HG02759 (cell line): ENCODE measurements around the gene PRRX1.

ENCODE experiments used
- ATAC-seq: cut with Tn5 transposase; IDR thresholded peaks from one replicate; pipeline ENCODE4 v1.9.1; 2021; ENCODE audit warnings: mild to moderate bottlenecking, moderate library complexity; ENCODE audit not compliant: unreplicated experiment

The PRRX1 gene

DNA sequence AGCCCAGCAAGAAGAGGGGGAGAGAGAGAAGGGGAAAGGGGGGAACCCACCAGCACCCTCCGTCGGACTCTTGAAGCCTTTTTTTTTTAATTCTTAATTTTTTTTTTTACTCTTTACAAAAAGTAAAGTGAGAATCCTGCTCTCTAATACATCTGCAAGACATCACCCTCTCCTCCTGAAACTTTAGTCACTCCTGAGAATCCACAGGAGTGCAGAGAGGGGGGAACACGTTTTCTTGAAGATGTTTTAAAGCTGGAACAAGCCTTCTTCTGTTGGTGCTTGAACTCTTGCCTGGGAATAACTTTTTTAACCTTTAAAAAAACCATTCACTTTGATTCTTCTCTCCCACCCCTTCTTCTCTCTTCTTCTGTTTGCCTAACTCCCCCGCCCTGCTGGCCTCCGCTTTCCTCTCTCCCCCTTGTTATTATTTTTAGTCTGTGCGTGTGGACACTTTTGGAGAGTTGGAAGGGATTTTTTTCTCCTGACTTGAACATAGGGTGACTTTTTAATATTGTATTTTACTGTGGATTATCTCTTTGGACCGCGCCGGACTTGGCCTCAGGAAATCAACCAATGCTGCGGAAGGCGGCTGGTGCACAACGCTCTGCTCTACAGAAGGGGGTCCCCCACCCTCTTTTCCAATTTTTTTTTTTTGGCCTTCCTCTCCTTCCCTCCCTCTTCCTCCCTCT, 383 bp upstream of the PRRX1 start:
- no peak for ATAC-seq

DNA sequence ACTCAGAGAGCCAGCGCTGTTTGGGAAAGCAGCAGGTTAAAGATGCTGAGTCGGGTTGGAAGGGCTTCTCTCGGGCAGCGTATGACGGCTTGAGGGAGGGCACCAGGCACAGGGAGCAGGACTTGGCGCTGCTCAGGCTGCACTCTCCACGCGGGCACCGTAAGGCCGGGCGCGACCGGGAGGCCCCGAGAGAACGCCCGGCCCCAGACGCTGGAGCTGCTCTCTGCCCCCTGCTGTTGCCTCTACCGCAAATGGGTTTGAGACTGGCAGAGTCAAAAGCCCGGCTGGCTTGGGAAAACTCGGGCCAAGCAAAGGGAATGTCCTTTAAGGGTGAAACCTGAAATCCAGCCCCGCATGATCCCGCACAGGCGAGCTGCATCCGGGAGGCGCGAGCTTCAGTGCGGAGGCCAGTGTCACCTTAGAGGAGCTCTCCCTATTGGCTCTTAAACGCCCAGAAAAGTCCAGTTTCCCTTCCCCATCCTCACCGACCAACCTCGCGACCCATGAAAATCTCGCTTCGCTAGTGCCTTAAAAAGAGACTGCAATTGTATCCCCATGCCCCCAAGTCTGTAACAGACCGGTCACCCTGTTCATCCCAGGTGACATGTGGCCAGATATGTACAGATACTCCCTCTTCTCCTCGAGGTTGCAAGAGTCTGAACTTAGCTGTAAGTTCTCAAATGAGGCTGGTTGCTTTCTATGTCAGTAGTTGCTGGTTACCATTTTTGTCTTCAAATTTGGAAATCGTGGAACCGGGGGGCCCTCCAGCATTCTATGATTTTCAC, 1.1 kb downstream of the PRRX1 start:
- ATAC-seq, result no peak

DNA sequence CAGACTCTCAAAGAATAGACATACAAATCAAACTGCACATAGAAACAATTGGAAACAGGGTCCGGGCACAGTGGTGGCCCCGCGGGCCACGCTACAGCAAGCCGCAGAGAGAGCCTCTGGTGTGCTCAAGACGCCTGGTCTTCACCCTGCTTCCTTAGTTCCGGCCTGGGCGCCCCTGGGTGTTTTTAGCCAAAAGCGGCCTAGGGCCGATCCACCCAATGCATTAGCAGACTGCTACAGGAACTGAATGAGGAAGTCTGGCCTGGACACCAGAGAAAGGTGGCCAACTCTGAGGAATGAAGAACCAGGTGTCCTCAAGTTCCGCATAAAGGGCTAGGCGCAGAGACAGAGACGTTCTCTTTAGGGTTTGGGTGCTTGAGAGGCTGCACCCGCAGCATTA, 1.7 kb downstream of the PRRX1 start:
- no peak for ATAC-seq

DNA sequence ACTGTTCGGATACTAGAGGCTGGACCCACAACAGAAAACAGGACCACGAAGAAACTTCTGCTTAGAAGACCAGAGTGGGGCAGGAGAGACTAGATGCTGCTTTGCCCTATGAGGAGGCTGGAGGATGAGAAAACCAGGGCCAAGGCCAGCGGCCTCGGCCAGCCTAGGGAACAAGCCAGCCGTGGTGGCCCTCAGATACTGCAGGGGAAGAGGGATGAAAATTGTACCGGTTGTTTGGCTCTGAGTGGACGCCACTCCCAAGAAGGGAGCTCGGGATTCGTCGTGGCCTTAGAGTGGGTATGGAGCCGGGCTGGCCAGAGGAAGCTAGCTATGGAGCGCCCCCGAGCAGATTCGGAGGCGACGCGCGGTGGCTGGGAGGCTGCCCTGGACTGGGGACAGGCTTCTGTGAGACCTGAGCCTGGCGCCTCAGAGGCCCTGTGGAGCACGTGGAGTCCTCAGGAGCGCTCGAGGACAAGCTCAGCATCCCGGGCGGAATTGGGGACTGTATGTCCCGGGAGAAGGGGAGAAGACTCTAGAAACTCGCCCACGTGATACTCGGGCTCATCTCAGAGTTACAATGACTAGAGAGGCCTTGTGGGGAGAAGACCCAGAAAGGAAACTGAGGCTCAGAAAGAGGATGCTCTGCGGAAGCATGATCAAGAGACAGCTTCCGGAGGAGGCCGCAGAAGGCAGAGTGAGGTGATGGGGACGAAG, 2.8 kb downstream of the PRRX1 start:
- no peak for ATAC-seq

DNA sequence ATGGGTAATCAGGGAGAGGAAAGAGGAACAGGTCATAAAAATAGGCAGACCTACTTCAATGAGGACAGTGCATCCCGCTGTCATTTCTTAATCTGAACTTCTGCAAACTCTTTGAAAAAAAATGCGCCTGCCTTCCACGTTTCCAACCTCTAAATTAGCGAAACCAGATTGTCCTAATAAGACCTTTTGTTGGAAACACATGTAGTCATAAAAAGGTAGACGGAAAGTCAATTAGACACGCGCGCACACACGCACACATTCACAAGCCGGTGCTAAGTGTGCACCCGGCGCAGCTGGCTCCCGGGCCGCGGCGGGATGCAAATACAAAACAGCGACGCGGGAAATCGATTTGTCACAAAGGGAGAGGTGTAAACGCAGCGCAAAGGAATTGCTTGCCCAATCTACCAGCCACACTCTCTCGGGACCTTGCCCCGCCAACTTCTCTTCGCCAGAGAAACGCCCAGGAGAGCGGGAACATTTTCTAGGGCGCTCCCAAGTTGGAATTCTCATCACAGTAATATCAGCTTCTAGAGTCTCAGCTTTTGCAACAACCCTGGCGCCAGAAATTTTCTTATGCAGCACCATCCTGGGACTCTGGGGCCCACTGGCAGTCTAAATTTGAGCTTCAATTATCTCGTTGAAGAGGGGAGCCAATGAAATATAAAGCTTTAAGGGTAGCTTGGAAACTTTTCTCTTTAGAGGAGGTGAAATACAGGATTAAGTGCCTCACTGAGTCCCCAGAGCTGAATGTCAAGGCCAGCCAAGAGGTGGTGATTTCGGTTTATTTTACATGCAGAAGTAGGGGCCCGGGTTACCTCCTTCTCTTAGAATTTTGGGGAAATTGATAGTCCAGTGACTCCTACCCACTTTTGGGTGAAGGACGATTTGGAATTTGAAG, 4.5 kb downstream of the PRRX1 start:
- ATAC-seq, result no peak

DNA sequence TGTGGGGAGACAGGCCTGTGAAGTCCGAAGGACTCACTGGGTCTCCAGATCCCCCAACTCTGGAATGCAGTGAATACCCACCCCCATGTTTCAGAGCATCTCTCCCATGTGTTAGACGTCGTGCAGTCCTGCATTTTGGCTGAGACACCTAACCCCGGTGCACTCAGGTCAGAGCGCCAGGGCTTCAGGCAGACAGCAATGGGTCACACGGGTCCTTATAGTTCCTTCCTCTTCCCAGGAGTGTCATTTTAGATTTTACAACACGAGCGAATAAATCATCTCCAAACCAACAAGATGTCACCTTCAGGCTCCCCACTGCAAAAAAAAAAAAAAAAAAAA, 5.1 kb downstream of the PRRX1 start:
- ATAC-seq, result no peak

DNA sequence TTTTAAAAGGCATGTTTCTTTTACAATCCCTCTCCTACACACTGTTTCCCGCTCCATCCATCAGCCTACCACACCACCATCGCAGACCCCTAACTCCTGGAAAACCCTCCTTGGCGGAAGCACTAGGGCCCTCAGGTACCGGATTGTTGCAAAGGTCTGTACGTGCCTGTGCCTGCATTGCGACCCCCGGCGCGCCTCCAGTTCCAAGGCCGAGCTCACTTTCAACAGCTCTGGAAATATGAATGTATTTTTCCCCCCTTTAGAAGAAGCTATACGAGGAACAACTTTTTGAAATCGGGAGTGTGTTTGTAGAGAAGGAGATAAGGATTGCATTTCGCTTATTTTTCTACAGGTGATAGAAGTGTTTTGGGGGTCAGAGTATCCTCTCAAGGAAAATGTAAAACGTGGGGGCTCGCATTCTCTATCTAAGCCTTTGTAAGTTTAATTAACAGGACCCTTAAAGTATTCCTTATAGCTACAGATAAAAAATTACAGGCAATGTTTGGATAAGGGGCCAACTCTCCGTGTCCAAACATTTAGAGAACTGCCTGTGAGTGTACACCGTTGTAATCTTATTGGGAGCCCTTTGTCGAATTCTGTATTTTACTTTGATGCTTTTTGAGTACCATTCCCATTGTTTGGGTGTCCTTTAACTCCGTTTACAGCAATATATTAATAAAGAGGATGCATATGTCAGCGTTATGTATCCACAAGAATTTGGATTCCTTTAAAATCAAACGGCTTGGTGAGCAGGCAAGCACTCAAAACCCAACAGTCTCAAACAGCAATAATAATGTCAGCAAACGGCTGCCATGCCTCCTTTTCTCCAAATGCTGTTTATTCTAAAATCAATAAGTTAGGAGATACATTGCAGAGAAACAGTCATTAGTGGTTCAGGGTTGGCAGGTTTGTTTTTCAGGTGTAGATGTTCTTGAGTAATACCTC, 5.9 kb downstream of the PRRX1 start:
- no peak for ATAC-seq

DNA sequence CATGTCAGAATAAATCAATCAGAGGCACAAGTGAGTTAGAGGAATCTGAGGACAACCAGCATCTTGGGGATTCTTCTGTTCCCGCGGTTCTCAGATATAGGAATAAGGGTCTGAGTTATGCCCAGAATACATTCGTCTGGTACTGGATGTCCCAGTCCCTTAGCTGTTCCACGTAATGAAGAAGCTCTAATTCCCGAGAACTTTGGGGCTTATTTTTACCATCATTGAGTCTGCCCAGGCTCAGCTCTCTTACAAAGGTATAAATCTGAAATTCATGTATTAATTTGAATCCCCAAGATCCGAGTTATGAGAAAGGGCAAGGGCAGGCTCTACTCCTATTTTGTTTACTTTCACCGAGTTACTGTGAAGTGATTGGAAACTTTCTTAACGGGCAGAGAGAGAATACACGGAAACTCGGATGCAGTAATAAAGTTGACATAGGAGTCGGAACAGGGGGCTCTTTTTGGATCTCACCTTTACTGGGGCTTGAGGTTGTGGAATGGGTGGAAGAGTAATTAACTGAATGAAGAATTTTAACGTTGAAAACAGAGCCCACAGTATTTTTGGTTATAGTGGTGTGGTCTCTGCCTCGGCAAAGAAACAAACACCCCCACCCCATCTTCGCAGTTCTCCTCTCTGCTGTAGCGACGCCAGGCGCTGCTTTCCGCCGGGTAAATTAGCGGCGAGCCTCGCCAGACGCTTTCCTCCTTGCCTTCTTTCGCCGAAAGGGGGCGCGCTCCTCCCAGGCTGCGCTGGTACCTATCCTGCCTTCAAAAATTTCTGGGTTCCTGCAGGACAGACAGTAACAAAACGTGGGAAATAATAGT, 7.1 kb downstream of the PRRX1 start:
- ATAC-seq, result no peak

DNA sequence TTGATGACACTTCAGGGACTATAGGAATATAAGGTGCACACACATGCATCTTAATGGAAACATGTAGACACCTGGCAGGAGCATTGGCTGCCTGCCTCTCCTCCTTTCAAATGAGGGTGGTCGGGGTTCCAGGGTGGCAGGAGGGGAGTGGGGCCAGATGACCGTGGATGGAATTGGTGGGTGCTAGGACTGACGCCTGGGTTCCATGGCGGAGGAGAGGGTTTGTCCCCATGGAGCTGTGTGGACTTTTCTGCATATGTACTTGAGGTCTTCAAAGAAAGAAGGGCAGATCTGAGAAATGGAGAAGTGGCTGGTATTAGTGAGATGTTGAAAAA, 7.7 kb downstream of the PRRX1 start:
- no peak for ATAC-seq

DNA sequence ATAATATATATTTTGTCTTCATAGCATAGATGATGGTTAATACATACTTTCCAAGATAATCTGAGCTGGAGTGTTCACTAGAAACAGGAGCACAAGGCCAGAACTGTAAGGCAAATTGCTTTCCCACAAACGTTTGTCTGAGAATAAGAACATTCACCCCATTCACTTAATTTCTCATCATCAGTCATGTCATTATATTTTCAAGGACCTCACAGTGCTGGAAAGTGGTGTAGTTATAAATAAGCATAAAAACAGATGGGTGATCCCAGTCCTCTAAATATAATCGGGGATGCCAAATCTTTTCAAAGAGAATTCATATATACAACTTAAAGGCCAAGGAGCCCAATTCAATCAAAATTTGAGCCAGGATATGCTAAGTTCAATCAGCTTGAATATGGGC, 8.4 kb downstream of the PRRX1 start:
- no peak for ATAC-seq

DNA sequence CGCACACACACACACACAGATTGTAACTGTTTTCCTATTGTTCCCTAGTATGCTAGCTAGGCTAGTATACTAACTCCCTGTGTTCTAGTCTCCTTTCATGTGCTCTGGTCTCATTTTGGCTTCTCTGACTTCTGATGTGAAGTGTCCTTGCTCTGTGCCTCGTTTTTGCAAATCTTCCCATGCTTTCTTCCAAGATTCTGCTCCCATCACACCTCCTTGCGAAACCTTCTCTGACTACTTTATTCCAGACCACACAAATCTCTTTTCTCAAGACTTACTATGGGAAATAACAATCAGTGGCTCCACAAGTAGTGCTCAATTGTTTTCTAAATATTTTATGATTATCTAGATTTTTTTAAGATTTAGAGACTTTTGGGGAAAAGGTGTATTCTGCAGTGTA, 10.3 kb downstream of the PRRX1 start:
- ATAC-seq, result no peak

DNA sequence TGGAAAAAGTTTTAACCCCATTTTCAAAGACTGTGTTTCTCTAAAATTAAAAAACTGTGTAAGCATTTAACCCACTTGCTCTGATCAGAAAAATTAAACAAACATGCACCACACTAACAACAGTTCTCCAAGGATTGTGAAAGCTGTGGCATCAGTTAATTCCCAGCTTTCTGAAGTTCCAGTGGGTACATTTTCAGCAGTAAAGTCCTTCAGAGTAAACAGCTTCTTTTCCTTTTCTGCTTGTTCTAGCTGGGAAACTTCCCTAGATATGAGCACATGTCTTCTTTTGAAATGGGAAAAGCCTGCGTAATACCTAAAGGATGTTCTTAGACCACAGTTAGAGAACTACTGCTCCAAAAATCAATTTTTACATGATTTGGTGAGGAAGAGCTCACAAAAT, 11.1 kb downstream of the PRRX1 start:
- ATAC-seq, result no peak

DNA sequence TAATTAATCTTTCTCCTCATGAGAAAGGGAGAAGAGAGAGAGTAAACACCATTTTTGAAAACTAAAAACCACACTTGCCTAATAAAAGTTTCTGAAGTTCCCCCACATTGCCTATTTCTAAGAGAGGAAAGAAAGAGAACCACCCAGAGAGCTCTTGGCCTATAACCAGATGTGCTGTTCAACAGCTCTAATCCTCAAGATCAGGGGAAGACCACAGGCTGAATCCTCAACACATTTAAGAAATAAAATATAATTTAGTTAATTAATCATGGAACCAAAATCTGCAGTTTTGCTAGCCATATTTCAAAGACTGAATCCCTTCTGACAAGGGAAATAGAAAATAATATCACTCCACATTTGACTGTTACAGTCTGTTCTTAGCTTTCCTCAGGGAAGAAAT, 11.9 kb downstream of the PRRX1 start:
- ATAC-seq, result no peak

DNA sequence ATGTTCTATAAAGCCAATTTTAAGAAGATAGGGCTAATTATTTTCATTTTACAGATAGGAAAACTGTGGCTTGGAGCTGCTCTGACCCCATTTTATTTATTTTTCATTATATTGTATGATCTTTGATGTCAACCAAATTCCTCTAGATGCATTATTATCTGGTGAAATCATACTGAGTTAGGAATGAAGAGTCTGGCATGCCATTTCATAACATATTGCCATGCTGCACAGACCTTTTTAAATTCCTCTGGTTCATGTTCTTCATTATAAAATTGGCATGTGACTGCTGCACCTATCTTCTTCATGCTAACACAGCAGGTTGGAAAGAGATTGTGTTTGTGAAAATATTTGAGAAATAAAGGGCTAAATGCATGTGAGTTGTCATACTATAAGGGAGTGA, 12.7 kb downstream of the PRRX1 start:
- ATAC-seq, result no peak

DNA sequence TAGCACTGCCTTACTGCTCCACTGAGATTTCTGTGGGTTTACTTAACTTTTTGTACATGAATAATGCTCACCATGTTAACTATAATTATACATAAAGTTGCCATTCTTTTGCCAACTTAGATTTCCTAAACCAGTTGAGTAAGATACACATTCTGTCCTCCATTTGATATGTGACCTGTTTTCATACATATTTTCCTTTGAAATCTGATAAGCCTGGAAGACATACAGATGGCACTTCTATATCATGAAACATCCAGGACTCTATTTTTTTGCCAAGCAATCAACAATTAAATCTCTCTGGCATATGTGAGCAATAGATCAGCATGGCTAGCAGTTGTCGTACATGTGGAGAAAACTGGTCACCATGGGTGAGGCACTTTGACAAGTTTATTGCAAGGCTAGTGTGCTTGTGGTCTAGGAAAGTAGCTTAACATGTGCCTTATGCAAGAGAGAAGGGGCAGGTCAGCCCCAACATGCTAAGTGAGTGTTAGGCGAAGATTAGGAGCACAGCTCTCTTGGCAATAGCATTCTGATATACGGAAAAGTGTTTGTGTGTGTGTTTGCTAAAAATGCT, 14.2 kb downstream of the PRRX1 start:
- ATAC-seq, result no peak

DNA sequence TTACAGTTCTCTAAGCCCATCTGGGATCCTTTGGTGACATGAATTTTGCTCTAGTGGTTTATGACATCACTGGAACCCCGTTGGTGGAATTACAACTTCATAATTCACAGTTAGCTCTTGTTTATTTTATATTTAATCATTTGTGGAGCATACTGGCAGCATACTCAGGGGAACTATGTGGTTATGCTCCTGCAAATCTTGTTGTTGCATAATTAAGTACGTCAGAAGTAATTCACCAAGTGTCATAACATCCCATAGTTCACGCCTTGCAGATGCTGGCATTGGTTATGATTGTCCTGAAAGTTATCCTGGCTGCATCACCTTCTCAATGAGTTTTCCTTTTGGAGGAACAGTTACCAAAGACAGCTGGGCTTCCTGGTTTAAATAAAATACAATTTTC, 16.5 kb downstream of the PRRX1 start:
- no peak for ATAC-seq

DNA sequence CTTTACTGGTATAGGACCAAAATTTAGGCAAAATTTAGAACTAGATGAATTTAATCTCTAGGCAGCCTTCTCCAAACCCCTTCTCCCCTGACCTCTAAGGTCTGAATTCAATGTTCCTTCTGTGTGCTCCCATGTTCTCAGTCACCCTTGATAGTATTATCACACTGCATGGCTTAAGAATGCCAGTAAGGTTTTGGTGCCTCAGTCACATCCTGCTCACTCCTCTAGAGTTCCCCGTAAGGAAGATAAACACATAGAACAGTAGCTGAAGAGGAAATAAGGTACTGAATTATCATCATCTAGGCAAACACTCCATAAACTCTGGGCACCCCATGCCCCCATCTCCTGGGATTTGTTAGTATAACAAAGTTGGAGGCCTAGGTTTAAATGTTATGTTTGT, 18.2 kb downstream of the PRRX1 start:
- no peak for ATAC-seq

DNA sequence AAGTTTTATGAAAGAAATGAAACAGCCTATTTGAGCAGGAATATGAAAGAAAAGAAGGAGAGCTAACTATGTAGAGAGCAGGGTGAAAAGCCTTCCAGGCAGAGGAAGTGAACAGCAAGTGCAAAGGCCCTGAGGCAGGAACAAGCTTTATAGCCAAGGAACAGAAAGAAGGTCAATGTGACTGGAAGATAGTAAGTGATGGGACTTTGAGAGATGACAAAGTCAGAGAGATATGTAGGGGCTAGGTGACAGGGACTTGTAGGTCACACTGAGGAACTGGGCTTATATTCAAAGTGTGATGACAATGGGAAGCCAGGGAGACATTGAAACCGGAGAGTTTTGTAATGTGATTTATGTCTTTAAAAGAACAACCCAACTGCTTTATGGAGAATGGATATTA, 18.9 kb downstream of the PRRX1 start:
- no peak for ATAC-seq

DNA sequence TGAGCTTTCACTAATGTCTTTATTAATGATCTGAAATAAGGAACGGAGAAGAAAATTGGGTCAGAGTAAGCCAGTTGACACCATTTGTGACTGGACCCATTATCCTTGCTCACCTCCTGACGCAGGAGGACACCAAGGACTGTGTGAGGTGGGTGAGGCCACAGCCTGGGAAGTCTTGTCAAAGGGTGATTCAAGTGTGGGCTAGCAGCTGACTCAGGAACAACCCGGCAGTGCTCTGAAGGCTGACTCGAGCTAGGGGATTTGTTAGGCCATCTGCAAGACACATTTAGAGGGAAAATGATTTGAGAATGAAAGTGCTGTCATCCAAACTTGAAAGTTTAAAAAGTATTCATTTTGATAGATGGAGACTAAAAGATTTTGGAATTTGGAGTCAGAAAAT, 21.2 kb downstream of the PRRX1 start:
- no peak for ATAC-seq
